ENCODE measurements around the gene AQP2. TPM values are rescaled to one million over a fixed set of nuclear protein-coding genes. Genes with fewer than 3 reads are reported as not detected.

The AQP2 gene
- total RNA-seq, 3 donors from 2014 or later (not counting 1 experiment from before 2014, with no cell fraction given): not detected

GRCh38 chr12:49923880-49924556, 26.5 kb upstream of the AQP2 start:
- Mint-ChIP-seq H3K4me1 (no peaks in the 10 kb centered on the region), H3K27me3 (ENCODE audit: low read depth in 2 of 2) (peaks cover 0 to 5% of the 10 kb centered on the region in 2 donors), H3K4me3 (no peak overlapping the region), H3K9me3 (no peaks in the 10 kb centered on the region), H3K36me3 (no peaks in the 10 kb centered on the region), H3K27ac (no peak overlapping the region)
- 86% methylated on average over 15 of the region's 15 CpGs for WGBS (ENCODE audit: insufficient coverage)
- TF ChIP-seq CTCF (IDR thresholded peaks at IDR 0.05): no peak
- Histone ChIP-seq H3K27ac (ENCODE audit: low read length) (no peak overlapping the region), H3K27me3 (ENCODE audit: control insufficient read depth, insufficient read depth, low read length) (no peaks in the 10 kb centered on the region), H3K36me3 (ENCODE audit: control insufficient read depth, insufficient read depth, low read length) (no peaks in the 10 kb centered on the region), H3K9me3 (ENCODE audit: control insufficient read depth, insufficient read depth, low read length) (no peaks in the 10 kb centered on the region), H3K4me1 (ENCODE audit: control insufficient read depth, insufficient read depth, low read length) (no peaks in the 10 kb centered on the region), H3K4me3 (ENCODE audit: low read length) (no peak overlapping the region)
- ATAC-seq: peak in 1 of 3 donors; percentile 24
- DNase-seq: no peak
- intact Hi-C loops (cut with micrococcal nuclease): no loop called here

GRCh38 chr12:49924628-49925246, 25.8 kb upstream of the AQP2 start:
- Mint-ChIP-seq H3K9me3 (no peaks in the 10 kb centered on the region), H3K4me1 (no peaks in the 10 kb centered on the region), H3K36me3 (no peaks in the 10 kb centered on the region), H3K27me3 (ENCODE audit: low read depth in 2 of 2) (peaks cover 0 to 6% of the 10 kb centered on the region in 2 donors), H3K4me3 (no peak overlapping the region), H3K27ac (no peak overlapping the region)
- WGBS (ENCODE audit: insufficient coverage): 94% methylated on average over 7 of the region's 7 CpGs
- no peak for DNase-seq
- Histone ChIP-seq H3K36me3 (ENCODE audit: control insufficient read depth, insufficient read depth, low read length) (no peaks in the 10 kb centered on the region), H3K9me3 (ENCODE audit: control insufficient read depth, insufficient read depth, low read length) (no peaks in the 10 kb centered on the region), H3K4me1 (ENCODE audit: control insufficient read depth, insufficient read depth, low read length) (no peaks in the 10 kb centered on the region), H3K27ac (ENCODE audit: low read length) (no peak overlapping the region), H3K4me3 (ENCODE audit: low read length) (no peak overlapping the region), H3K27me3 (ENCODE audit: control insufficient read depth, insufficient read depth, low read length) (no peaks in the 10 kb centered on the region)
- no peak for ATAC-seq
- no peak for TF ChIP-seq CTCF (IDR thresholded peaks at IDR 0.05)
- intact Hi-C loops (cut with micrococcal nuclease): no loop called here

- 94% methylated on average over 11 of the region's 11 CpGs for WGBS (ENCODE audit: insufficient coverage)
- no peak for TF ChIP-seq CTCF (IDR thresholded peaks at IDR 0.05)
- Mint-ChIP-seq H3K4me3 (no peak overlapping the region), H3K36me3 (no peaks in the 10 kb centered on the region), H3K9me3 (no peaks in the 10 kb centered on the region), H3K27ac (no peak overlapping the region), H3K27me3 (ENCODE audit: low read depth in 2 of 2) (peaks cover 0 to 9% of the 10 kb centered on the region in 2 donors), H3K4me1 (no peaks in the 10 kb centered on the region)
- H3K4me1 ChIP-seq (ENCODE audit: control insufficient read depth, insufficient read depth, low read length): no peaks in the 10 kb centered on the region
- no peak overlapping the region for H3K4me3 ChIP-seq (ENCODE audit: low read length)
- no peak overlapping the region for H3K27ac ChIP-seq (ENCODE audit: low read length)
- ATAC-seq (peak in 1 of 3 donors; percentile 33), DNase-seq (no peak)
- intact Hi-C loops (cut with micrococcal nuclease): no loop called here
- H3K36me3 ChIP-seq (ENCODE audit: control insufficient read depth, insufficient read depth, low read length): no peaks in the 10 kb centered on the region
- no peaks in the 10 kb centered on the region for H3K9me3 ChIP-seq (ENCODE audit: control insufficient read depth, insufficient read depth, low read length)
- no peaks in the 10 kb centered on the region for H3K27me3 ChIP-seq (ENCODE audit: control insufficient read depth, insufficient read depth, low read length)
Observed at GRCh38 chr12:49925433-49926204, 24.9 kb upstream of the AQP2 start.
